Right renal cortex interstitium (tissue), 3 donors: ENCODE measurements around the gene SUMO2. TPM values are rescaled to one million over a fixed set of nuclear protein-coding genes. Genes with fewer than 3 reads are reported as not detected.

Experiments used
- DNase-seq, 3 donors: peaks; one replicate each; pipeline ENCODE4 v3.0.0-alpha.2; 2013; ENCODE audit warnings: low read depth in 3 of 3, low spot score in 2 of 3
- polyA plus RNA-seq, 3 donors: library from polyadenylated mRNA; unstranded; fragments of 120-200 nt; gene quantifications; one replicate each; pipeline ENCODE4 v1.2.1, GENCODE V29; 2013; ENCODE audit not compliant: insufficient read length in 3 of 3

Gene SUMO2
- polyA plus RNA-seq, 3 donors: 708 to 791 (median 788) TPM

DNA sequence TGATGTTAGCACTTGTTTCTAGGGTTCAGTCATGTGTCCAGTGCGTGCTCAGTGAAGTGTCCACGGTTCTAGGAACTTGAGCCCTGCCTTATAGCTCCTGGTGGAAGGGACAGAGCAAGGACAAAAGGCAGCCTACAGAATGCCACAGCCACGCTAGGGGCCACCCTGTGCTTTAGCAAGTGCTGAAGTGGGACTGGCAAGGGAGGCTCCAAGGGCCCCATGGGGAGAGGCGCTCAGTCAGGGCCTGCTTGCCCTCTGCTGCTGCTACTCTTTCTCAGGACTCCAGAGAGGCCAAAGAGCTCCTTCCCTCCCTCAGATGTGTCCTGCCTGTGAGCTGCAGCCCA lies 58.0 kb downstream of the SUMO2 start:
- no peak for DNase-seq

GRCh38 chr17:75124041-75124818 lies 58.5 kb downstream of the SUMO2 start:
- DNase-seq: no peak

DNA sequence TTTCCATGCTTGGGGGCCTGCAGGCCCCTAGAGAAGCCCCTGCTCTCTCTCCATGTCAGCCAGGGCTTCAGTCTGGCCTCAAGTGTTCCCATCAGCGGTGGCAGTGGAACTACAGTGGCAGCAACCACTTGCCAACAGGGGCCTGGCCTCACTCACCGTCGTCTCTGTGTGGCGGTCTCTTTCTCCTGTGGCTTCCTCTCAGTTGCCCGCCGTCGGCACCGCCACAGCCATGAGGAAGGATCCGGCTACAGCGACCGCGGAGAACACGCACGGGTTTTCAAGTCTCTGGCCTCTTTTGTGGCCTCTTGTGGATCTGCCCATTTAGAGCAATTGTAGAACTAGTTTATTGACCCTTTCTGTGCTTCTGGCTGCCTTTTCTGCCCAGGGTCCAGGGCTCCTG lies 64.5 kb downstream of the SUMO2 start:
- no peak for DNase-seq

- DNase-seq: no peak
Measured at GRCh38 chr17:75116737-75117136, 66.0 kb downstream of the SUMO2 start.

Other genes starting within 250 kb of the SUMO2 start
- gene OTOP3, start 247.1 kb downstream of the SUMO2 start, polyA plus RNA-seq: not detected
- 10 to 100 TPM; 10.4 to 13.1 (median 10.7) TPM for gene HID1, start 210.2 kb downstream of the SUMO2 start, polyA plus RNA-seq
- gene CDR2L, start 195.3 kb downstream of the SUMO2 start, polyA plus RNA-seq: 1 to 10 TPM; 7.3 to 8.6 (median 7.7) TPM
- gene MRPL58, start 170.3 kb downstream of the SUMO2 start, polyA plus RNA-seq: 10 to 100 TPM; 24.1 to 28.1 (median 27.5) TPM
- gene ATP5PD, start 136.0 kb downstream of the SUMO2 start, polyA plus RNA-seq: 100 to 1,000 TPM; 344 to 358 (median 352) TPM
- gene KCTD2, start 135.7 kb downstream of the SUMO2 start, polyA plus RNA-seq: 10 to 100 TPM; 32.4 to 33.9 (median 33.3) TPM
- gene SLC16A5, start 95.0 kb downstream of the SUMO2 start, polyA plus RNA-seq: 10 to 100 TPM; 21.1 to 24.8 (median 23.6) TPM
- 10 to 100 TPM; 15.4 to 18.8 (median 16.3) TPM for gene ARMC7, start 73.0 kb downstream of the SUMO2 start, polyA plus RNA-seq
- gene NT5C, start 51.2 kb downstream of the SUMO2 start, polyA plus RNA-seq: 10 to 100 TPM; 43.8 to 51.4 (median 47.2) TPM
- gene JPT1, start 28.4 kb downstream of the SUMO2 start, polyA plus RNA-seq: 10 to 100 TPM; 79.8 to 83.9 (median 83.4) TPM
- gene NUP85, start 22.7 kb upstream of the SUMO2 start, polyA plus RNA-seq: 10 to 100 TPM; 62.6 to 69.3 (median 65.0) TPM
- gene GGA3, start 78.6 kb upstream of the SUMO2 start, polyA plus RNA-seq: 10 to 100 TPM; 36.1 to 45.8 (median 38.3) TPM
- 10 to 100 TPM; 78.7 to 87.0 (median 84.2) TPM for gene MRPS7, start 78.9 kb upstream of the SUMO2 start, polyA plus RNA-seq
- gene MIF4GD, start 88.3 kb upstream of the SUMO2 start, polyA plus RNA-seq: 10 to 100 TPM; 20.0 to 23.3 (median 22.4) TPM
- 10 to 100 TPM in 1 of 3 donors, 1 to 10 TPM in 2; 5.6 to 10.8 (median 7.4) TPM for gene SLC25A19, start 106.5 kb upstream of the SUMO2 start, polyA plus RNA-seq
- 100 to 1,000 TPM; 102 to 107 (median 106) TPM for gene GRB2, start 222.7 kb upstream of the SUMO2 start, polyA plus RNA-seq